ENCODE results near the gene TEX35.

GRCh38 chr1:178541829-178542553 is 29.1 kb downstream of the TEX35 start:
- TF ChIP-seq POLR2A (IDR thresholded peaks at IDR 0.05), result no peak
- TF ChIP-seq, protein P1, sequence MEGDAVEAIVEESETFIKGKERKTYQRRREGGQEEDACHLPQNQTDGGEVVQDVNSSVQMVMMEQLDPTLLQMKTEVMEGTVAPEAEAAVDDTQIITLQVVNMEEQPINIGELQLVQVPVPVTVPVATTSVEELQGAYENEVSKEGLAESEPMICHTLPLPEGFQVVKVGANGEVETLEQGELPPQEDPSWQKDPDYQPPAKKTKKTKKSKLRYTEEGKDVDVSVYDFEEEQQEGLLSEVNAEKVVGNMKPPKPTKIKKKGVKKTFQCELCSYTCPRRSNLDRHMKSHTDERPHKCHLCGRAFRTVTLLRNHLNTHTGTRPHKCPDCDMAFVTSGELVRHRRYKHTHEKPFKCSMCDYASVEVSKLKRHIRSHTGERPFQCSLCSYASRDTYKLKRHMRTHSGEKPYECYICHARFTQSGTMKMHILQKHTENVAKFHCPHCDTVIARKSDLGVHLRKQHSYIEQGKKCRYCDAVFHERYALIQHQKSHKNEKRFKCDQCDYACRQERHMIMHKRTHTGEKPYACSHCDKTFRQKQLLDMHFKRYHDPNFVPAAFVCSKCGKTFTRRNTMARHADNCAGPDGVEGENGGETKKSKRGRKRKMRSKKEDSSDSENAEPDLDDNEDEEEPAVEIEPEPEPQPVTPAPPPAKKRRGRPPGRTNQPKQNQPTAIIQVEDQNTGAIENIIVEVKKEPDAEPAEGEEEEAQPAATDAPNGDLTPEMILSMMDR (IDR thresholded peaks at IDR 0.05), result no peak

All from ovary (tissue), 3 donors.